Mesothelial cell of epicardium (in vitro differentiated cells): Measurements from ENCODE around the gene SLIT3. TPM values are rescaled to one million over a fixed set of nuclear protein-coding genes. Genes with fewer than 3 reads are reported as not detected.

Experiments
- DNase-seq, 2 experiments: peaks; one replicate each; pipeline ENCODE4 v3.0.0; 2021; ENCODE audit warnings: low spot score in 2 of 2; ENCODE audit not compliant: unreplicated experiment in 2 of 2
- H3K27ac Mint-ChIP-seq: 2 replicates; pipeline ENCODE4 v1.8.0; 2021; ENCODE audit warnings: mixed read lengths
- H3K27me3 Mint-ChIP-seq: 2 replicates; pipeline ENCODE4 v1.8.0; 2021; ENCODE audit warnings: low read depth, mixed read lengths
- H3K36me3 Mint-ChIP-seq: 2 replicates; pipeline ENCODE4 v1.8.0; 2021; ENCODE audit warnings: mixed read lengths
- H3K4me1 Mint-ChIP-seq: 2 replicates; pipeline ENCODE4 v1.8.0; 2021; ENCODE audit warnings: mixed read lengths
- H3K4me3 Mint-ChIP-seq: 2 replicates; pipeline ENCODE4 v1.8.0; 2021; ENCODE audit warnings: mild to moderate bottlenecking, moderate library complexity, mixed read lengths
- H3K9me3 Mint-ChIP-seq: 2 replicates; pipeline ENCODE4 v1.8.0; 2021; ENCODE audit warnings: mixed read lengths
- total RNA-seq: library from RNA; stranded (reverse); gene quantifications from 3 replicates; pipeline ENCODE4 v1.2.1, GENCODE V29; 2021
- TF ChIP-seq, protein P1 (sequence below): fragments of 200-600 bp; sonication (generic); IDR thresholded peaks from one replicate; pipeline ENCODE4 v1.5.0; 2021; ENCODE audit warnings: antibody characterized with exemption; ENCODE audit not compliant: unreplicated experiment

The SLIT3 gene
- total RNA-seq, 1 donor from 2014 or later = 65.1 TPM

DNA sequence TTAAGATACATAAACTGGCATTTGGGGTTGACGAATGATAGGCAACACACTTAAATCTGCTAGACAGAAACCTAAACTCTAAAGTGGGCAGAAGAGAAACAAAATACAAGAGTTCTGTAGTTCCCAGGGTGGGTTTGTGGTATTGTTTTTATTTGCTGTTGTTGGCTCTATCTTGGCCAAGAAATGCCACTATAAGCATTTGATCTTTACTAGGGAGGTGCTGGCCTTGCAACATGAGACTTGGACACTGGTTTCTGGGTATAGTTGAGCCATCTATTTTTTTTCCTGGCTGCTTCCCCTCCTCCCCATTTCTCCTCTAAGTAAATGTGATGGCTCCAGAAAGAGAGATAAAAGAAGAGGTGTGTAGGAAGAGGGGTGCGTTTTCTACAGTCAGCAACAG, 251.2 kb downstream of the SLIT3 start:
- Mint-ChIP-seq H3K36me3 (no peaks in the 10 kb centered on the region), H3K9me3 (no peaks in the 10 kb centered on the region), H3K4me3 (no peak overlapping the region), H3K4me1 (peaks cover 43% of the 10 kb centered on the region), H3K27ac (no peak overlapping the region), H3K27me3 (no peaks in the 10 kb centered on the region)
- no peak for DNase-seq
- TF ChIP-seq, protein P1, sequence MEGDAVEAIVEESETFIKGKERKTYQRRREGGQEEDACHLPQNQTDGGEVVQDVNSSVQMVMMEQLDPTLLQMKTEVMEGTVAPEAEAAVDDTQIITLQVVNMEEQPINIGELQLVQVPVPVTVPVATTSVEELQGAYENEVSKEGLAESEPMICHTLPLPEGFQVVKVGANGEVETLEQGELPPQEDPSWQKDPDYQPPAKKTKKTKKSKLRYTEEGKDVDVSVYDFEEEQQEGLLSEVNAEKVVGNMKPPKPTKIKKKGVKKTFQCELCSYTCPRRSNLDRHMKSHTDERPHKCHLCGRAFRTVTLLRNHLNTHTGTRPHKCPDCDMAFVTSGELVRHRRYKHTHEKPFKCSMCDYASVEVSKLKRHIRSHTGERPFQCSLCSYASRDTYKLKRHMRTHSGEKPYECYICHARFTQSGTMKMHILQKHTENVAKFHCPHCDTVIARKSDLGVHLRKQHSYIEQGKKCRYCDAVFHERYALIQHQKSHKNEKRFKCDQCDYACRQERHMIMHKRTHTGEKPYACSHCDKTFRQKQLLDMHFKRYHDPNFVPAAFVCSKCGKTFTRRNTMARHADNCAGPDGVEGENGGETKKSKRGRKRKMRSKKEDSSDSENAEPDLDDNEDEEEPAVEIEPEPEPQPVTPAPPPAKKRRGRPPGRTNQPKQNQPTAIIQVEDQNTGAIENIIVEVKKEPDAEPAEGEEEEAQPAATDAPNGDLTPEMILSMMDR = no peak

DNA sequence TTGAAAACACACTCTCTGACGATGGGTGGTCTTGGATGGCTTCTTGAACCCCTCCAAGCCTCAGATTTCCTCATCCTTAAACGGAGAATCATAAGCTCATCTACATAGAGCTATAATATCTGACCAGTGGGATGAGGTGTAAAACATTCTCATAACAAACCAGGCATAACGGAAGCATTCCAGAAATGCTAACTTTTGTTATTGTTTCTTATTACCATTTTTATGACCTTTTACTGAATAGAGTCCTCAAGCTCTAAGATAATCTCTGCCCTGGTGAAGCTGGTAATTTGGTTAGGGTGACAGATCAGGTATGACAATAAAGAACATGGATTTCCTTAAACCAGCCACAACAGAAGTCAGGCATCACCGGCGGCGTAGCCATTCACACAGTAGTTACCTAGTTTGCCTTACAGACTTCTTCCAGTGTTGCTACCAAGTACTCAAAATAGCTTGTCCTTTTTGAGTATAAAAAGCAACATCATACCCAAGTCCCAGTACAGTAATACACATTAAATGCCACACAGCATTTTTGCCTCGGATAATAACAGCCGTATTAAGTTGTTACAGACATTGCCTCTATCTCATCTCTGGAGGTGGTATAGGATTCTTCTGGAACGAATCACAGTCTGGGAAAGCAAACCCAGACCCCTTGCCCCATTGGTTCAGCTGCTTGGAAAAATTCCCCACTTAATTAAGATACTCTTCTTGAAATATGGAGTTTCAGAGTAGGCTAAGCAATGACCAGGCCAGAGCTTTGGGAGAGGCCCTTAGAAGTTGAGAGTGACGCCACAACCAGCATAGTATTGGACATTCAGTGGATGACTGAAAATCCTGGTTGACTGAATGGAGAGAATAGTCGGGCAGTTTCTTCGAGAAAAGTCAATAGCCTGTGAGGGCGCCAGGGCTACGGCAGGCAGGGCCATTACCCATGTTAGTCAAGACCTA, 252.5 kb downstream of the SLIT3 start:
- Mint-ChIP-seq H3K27ac (no peak overlapping the region), H3K36me3 (no peaks in the 10 kb centered on the region), H3K9me3 (peaks cover 5% of the 10 kb centered on the region), H3K4me1 (peaks cover 43% of the 10 kb centered on the region), H3K27me3 (no peaks in the 10 kb centered on the region), H3K4me3 (no peak overlapping the region)
- TF ChIP-seq, protein P1 = no peak
- DNase-seq = no peak

DNA sequence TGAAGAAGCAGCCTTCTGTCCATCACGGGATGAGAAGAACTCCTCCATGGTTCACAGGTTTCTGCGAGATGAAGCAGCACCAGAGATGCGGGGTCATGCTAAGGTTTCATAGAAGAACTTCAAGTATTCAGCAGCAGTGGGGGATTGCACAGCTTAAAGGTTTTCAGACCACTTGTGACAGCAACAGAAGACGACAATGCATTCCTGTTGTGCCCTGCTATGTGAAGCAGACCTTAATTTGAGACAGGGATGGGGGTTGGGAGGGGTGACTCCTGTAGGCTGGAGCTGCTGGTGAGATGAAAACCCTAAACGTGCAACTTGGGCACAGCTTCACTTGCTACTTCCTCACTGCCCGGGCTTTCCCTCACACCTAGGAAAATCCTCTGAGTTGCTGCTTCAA, 256.0 kb downstream of the SLIT3 start:
- no peak for DNase-seq
- H3K9me3 Mint-ChIP-seq = peaks cover 7% of the 10 kb centered on the region
- no peak overlapping the region for H3K27ac Mint-ChIP-seq
- no peaks in the 10 kb centered on the region for H3K36me3 Mint-ChIP-seq
- TF ChIP-seq, protein P1 = no peak
- H3K4me3 Mint-ChIP-seq = no peak overlapping the region
- no peaks in the 10 kb centered on the region for H3K27me3 Mint-ChIP-seq
- peaks cover 18% of the 10 kb centered on the region for H3K4me1 Mint-ChIP-seq

DNA sequence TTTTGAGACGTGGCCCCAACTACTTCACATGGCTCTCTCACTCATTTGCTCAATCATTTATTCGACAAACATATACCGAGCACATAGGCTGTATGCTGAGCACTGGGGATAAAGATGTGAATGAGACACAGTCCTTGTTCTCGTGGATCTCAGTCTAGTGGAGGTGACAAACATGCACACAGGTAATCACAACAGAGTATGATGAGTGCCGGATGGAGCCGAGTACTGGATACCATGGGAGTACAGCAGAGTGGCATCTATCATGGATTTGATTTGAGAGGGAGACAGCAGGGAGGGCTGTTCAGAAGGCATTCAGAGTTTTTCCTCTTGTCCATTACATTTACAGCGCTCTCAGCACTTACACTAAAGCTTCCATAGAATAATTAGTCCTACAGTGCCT, 259.8 kb downstream of the SLIT3 start:
- DNase-seq = no peak
- H3K36me3 Mint-ChIP-seq = no peaks in the 10 kb centered on the region
- H3K9me3 Mint-ChIP-seq = peaks cover 7% of the 10 kb centered on the region
- no peak overlapping the region for H3K27ac Mint-ChIP-seq
- no peaks in the 10 kb centered on the region for H3K27me3 Mint-ChIP-seq
- H3K4me1 Mint-ChIP-seq = peaks cover 4% of the 10 kb centered on the region
- H3K4me3 Mint-ChIP-seq = no peak overlapping the region
- TF ChIP-seq, protein P1 = no peak

DNA sequence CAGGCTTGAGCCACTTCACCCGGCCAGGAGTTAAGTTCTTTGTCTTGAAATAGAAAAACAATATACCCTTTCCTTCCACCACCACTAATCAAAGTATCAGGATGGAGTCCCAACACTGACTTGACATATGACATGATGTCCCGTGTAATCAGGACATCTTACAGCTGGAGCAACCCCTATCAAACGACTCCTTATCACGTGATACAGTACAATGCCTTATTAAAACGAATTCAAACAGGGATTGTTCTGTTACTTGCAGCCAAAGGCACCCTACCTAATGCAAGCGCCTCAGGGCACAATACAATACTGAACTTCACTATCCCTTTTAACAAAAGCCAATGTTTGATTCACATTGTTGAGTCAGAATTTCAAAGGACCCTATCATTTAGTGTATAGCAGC, 261.3 kb downstream of the SLIT3 start:
- no peaks in the 10 kb centered on the region for H3K36me3 Mint-ChIP-seq
- no peaks in the 10 kb centered on the region for H3K27me3 Mint-ChIP-seq
- TF ChIP-seq, protein P1 = no peak
- H3K4me1 Mint-ChIP-seq = peaks cover 4% of the 10 kb centered on the region
- H3K4me3 Mint-ChIP-seq = no peak overlapping the region
- H3K27ac Mint-ChIP-seq = no peak overlapping the region
- peaks cover 7% of the 10 kb centered on the region for H3K9me3 Mint-ChIP-seq
- DNase-seq = no peak
